Measurements from ENCODE around the gene TBX2. TPM values are rescaled to one million over a fixed set of nuclear protein-coding genes. Genes with fewer than 3 reads are reported as not detected.

TBX2 gene
- total RNA-seq, 4 donors from 2014 or later = 2.3 to 31.4 (median 8.2) TPM

GRCh38 chr17:61419496-61420046 is 19.9 kb downstream of the TBX2 start:
- H3K27me3 ChIP-seq = no peaks in the 10 kb centered on the region
- no peak overlapping the region for H3K27ac ChIP-seq
- DNase-seq = no peak
- peaks cover 0 to 7% (median 0%) of the 10 kb centered on the region in 4 donors for H3K4me1 ChIP-seq
- no peaks in the 10 kb centered on the region for H3K36me3 ChIP-seq
- TF ChIP-seq POLR2A (IDR thresholded peaks at IDR 0.05) (no peak), CTCF (IDR thresholded peaks at IDR 0.05) (no peak)
- H3K9me3 ChIP-seq = no peaks in the 10 kb centered on the region
- H3K4me3 ChIP-seq = no peak overlapping the region

- Histone ChIP-seq H3K9me3 (no peaks in the 10 kb centered on the region), H3K4me1 (peaks cover 0 to 7% (median 0%) of the 10 kb centered on the region in 4 donors), H3K27me3 (no peaks in the 10 kb centered on the region), H3K36me3 (no peaks in the 10 kb centered on the region), H3K27ac (no peak overlapping the region), H3K4me3 (no peak overlapping the region)
- TF ChIP-seq POLR2A (IDR thresholded peaks at IDR 0.05) (no peak), CTCF (IDR thresholded peaks at IDR 0.05) (no peak)
- no peak for DNase-seq
These were observed 20.4 kb downstream of the TBX2 start for GRCh38 chr17:61420052-61420451.

GRCh38 chr17:61420745-61421398 is 21.2 kb downstream of the TBX2 start:
- H3K27me3 ChIP-seq = no peaks in the 10 kb centered on the region

GRCh38 chr17:61421460-61421859 is 21.8 kb downstream of the TBX2 start:
- H3K27me3 ChIP-seq = no peaks in the 10 kb centered on the region
- DNase-seq = no peak

More at GRCh38 chr17:61420745-61421398, 21.2 kb downstream of the TBX2 start:
- Histone ChIP-seq H3K4me1 (peaks cover 0 to 7% (median 0%) of the 10 kb centered on the region in 4 donors), H3K36me3 (no peaks in the 10 kb centered on the region), H3K27ac (no peak overlapping the region), H3K9me3 (no peaks in the 10 kb centered on the region), H3K4me3 (no peak overlapping the region)
- DNase-seq = no peak
- TF ChIP-seq CTCF (IDR thresholded peaks at IDR 0.05) (no peak), POLR2A (IDR thresholded peaks at IDR 0.05) (no peak)

GRCh38 chr17:61422116-61422799 is 22.6 kb downstream of the TBX2 start:
- Histone ChIP-seq H3K27ac (no peak overlapping the region), H3K9me3 (no peaks in the 10 kb centered on the region), H3K4me3 (no peak overlapping the region), H3K4me1 (peaks cover 0 to 2% (median 0%) of the 10 kb centered on the region in 4 donors), H3K27me3 (no peaks in the 10 kb centered on the region), H3K36me3 (no peaks in the 10 kb centered on the region)
- DNase-seq = no peak
- TF ChIP-seq CTCF (IDR thresholded peaks at IDR 0.05) (no peak), POLR2A (IDR thresholded peaks at IDR 0.05) (no peak)

More at GRCh38 chr17:61421460-61421859, 21.8 kb downstream of the TBX2 start:
- Histone ChIP-seq H3K4me1 (peaks cover 0 to 7% (median 0%) of the 10 kb centered on the region in 4 donors), H3K36me3 (no peaks in the 10 kb centered on the region), H3K27ac (no peak overlapping the region), H3K4me3 (no peak overlapping the region), H3K9me3 (no peaks in the 10 kb centered on the region)
- TF ChIP-seq CTCF (IDR thresholded peaks at IDR 0.05) (no peak), POLR2A (IDR thresholded peaks at IDR 0.05) (no peak)
